Measurements from ENCODE around the gene SMAD2. TPM values are rescaled to one million over a fixed set of nuclear protein-coding genes. Genes with fewer than 3 reads are reported as not detected.

Gene SMAD2
- total RNA-seq, 1 experiment from 2014 or later, result 124 TPM

DNA sequence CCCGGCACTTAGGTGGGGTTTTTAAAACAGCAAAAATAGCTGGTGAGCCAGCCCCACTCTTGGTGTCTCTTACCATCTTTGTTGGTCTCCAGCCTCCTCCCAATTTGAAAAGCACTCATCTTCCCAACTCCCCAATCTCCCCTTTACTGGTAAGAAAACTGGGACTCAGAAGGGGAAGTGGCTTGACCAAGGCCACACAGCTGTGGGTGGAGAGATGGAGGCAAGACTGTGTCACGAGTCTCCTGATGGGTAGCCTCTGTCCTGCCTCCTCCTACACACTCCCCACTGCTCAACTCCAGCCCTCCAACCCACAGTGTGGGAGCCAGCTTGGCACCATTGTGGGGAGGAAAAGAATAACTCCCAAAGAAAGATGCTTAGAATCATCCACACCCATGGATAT is 140.4 kb downstream of the SMAD2 start:
- CTCF ChIA-PET, result no interaction called here
- Histone ChIP-seq H3K9me3 (ENCODE audit: low read depth, low read length, poor library complexity, severe bottlenecking) (no peaks in the 10 kb centered on the region), H3K36me3 (ENCODE audit: insufficient read depth, low read length, poor library complexity, severe bottlenecking) (no peaks in the 10 kb centered on the region), H3K27me3 (replicated peaks; ENCODE audit: insufficient read depth, low read depth, low read length, poor library complexity) (no peaks in the 10 kb centered on the region), H3K27ac (ENCODE audit: low read depth, low read length, poor library complexity, severe bottlenecking) (no peak overlapping the region), H3K4me1 (ENCODE audit: insufficient read depth, low read length, poor library complexity, severe bottlenecking) (no peaks in the 10 kb centered on the region), H3K4me3 (ENCODE audit: low read depth, low read length, poor library complexity, severe bottlenecking) (no peak overlapping the region)
- POLR2A ChIA-PET (ENCODE audit: low non-redundant PET), result no interaction called here
- TF ChIP-seq EZH2 (IDR thresholded peaks at IDR 0.05; ENCODE audit: borderline replicate concordance, low read depth, low read length, poor library complexity, severe bottlenecking), result no peak
- TF ChIP-seq, protein P1, sequence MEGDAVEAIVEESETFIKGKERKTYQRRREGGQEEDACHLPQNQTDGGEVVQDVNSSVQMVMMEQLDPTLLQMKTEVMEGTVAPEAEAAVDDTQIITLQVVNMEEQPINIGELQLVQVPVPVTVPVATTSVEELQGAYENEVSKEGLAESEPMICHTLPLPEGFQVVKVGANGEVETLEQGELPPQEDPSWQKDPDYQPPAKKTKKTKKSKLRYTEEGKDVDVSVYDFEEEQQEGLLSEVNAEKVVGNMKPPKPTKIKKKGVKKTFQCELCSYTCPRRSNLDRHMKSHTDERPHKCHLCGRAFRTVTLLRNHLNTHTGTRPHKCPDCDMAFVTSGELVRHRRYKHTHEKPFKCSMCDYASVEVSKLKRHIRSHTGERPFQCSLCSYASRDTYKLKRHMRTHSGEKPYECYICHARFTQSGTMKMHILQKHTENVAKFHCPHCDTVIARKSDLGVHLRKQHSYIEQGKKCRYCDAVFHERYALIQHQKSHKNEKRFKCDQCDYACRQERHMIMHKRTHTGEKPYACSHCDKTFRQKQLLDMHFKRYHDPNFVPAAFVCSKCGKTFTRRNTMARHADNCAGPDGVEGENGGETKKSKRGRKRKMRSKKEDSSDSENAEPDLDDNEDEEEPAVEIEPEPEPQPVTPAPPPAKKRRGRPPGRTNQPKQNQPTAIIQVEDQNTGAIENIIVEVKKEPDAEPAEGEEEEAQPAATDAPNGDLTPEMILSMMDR (conservative IDR thresholded peaks at IDR 0.05; ENCODE audit: low read depth, low read length), result no peak
- BruUV-seq (replicated peaks), result no TSS peak
- DNase-seq (ENCODE audit: low spot score), result no peak
- intact Hi-C loops (cut with micrococcal nuclease; ENCODE audit: unreplicated experiment), result no loop called here

DNA sequence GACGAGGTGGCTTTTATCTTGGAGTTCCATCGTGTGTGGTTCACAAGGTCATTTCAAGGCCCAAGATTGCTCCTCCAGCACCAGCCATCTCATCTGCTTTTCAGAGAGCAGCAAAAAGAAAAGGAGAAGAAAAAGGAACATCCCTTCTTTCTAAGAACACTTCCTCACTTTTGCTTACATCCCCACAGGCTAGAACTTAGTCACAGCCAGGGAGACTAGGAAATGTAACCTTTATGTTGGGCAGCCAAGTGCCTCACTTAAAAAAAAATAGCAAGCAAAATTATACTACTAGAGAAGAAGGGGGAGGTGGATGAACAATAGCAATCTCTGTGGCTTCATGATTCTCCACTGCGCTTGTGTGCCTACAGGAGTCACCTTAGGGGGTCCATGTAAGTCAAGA is 141.8 kb downstream of the SMAD2 start:
- BruUV-seq (replicated peaks), result no TSS peak
- Histone ChIP-seq H3K36me3 (ENCODE audit: insufficient read depth, low read length, poor library complexity, severe bottlenecking) (no peaks in the 10 kb centered on the region), H3K4me3 (ENCODE audit: low read depth, low read length, poor library complexity, severe bottlenecking) (no peak overlapping the region), H3K9me3 (ENCODE audit: low read depth, low read length, poor library complexity, severe bottlenecking) (peaks cover 6% of the 10 kb centered on the region), H3K4me1 (ENCODE audit: insufficient read depth, low read length, poor library complexity, severe bottlenecking) (no peaks in the 10 kb centered on the region), H3K27me3 (replicated peaks; ENCODE audit: insufficient read depth, low read depth, low read length, poor library complexity) (no peaks in the 10 kb centered on the region), H3K27ac (ENCODE audit: low read depth, low read length, poor library complexity, severe bottlenecking) (no peak overlapping the region)
- DNase-seq (ENCODE audit: low spot score), result no peak
- ChIA-PET POLR2A (ENCODE audit: low non-redundant PET) (no interaction called here), CTCF (no interaction called here)
- TF ChIP-seq EZH2 (IDR thresholded peaks at IDR 0.05; ENCODE audit: borderline replicate concordance, low read depth, low read length, poor library complexity, severe bottlenecking), result no peak
- TF ChIP-seq, protein P1 (conservative IDR thresholded peaks at IDR 0.05; ENCODE audit: low read depth, low read length), result no peak
- intact Hi-C loops (cut with micrococcal nuclease; ENCODE audit: unreplicated experiment), result no loop called here

DNA sequence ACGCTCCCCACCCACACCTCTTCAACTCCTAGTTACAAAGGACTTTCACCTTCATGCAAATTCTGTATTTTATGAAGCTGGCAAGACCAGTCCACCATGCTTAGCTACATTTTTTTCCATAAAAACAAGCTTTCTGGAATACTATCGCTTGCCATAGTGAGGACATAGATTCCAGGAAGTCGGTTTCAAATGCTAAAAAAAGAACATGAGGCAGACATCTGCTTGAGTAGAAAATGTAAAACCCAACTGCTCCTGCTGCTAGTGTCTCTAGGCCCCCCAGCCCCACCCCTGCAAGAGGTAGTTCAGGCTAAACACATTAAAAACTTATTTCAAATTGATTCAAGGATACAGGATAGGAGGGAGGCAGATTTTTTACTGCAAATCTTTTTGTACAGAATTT is 148.9 kb downstream of the SMAD2 start:
- Histone ChIP-seq H3K27ac (ENCODE audit: low read depth, low read length, poor library complexity, severe bottlenecking) (no peak overlapping the region), H3K4me1 (ENCODE audit: insufficient read depth, low read length, poor library complexity, severe bottlenecking) (no peaks in the 10 kb centered on the region), H3K4me3 (ENCODE audit: low read depth, low read length, poor library complexity, severe bottlenecking) (no peak overlapping the region), H3K27me3 (replicated peaks; ENCODE audit: insufficient read depth, low read depth, low read length, poor library complexity) (peaks cover 17% of the 10 kb centered on the region), H3K36me3 (ENCODE audit: insufficient read depth, low read length, poor library complexity, severe bottlenecking) (no peaks in the 10 kb centered on the region), H3K9me3 (ENCODE audit: low read depth, low read length, poor library complexity, severe bottlenecking) (peaks cover 6% of the 10 kb centered on the region)
- intact Hi-C loops (cut with micrococcal nuclease; ENCODE audit: unreplicated experiment), result no loop called here
- CTCF ChIA-PET, result no interaction called here
- no peak for TF ChIP-seq EZH2 (IDR thresholded peaks at IDR 0.05; ENCODE audit: borderline replicate concordance, low read depth, low read length, poor library complexity, severe bottlenecking)
- TF ChIP-seq, protein P1 (conservative IDR thresholded peaks at IDR 0.05; ENCODE audit: low read depth, low read length), result no peak
- POLR2A ChIA-PET (ENCODE audit: low non-redundant PET), result no interaction called here
- BruUV-seq (replicated peaks), result no TSS peak
- DNase-seq (ENCODE audit: low spot score), result no peak

Data from A673 (cell line).